Vagina (tissue), 2 donors: ENCODE data around the gene ANKFN1.

ENCODE experiments used
- CTCF ChIP-seq, 3 experiments: fragments of 450-650 bp in 2 of 3; fragments of 200-600 bp in 1 of 3; sonication (generic) in 1 of 3; IDR thresholded peaks; one replicate each; pipeline ENCODE4 v1.5.1; 2017 to 2019; ENCODE audit warnings: antibody characterized with exemption in 3 of 3, mild to moderate bottlenecking in 2 of 3, moderate library complexity in 2 of 3
- POLR2A ChIP-seq, 2 donors: fragments of 450-650 bp; IDR thresholded peaks; one replicate each; pipeline ENCODE4 v1.6.1; 2017; ENCODE audit warnings: antibody characterized with exemption in 2 of 2, mild to moderate bottlenecking in 2 of 2, moderate library complexity in 2 of 2
- POLR2AphosphoS5 ChIP-seq, 2 donors: sonication (generic); formaldehyde crosslinking; IDR thresholded peaks; one replicate each; pipeline ENCODE4 v1.9.0; 2017; ENCODE audit warnings: antibody characterized with exemption in 2 of 2, mild to moderate bottlenecking in 2 of 2, low read depth in 1 of 2; ENCODE audit not compliant: insufficient read depth in 1 of 2

DNA sequence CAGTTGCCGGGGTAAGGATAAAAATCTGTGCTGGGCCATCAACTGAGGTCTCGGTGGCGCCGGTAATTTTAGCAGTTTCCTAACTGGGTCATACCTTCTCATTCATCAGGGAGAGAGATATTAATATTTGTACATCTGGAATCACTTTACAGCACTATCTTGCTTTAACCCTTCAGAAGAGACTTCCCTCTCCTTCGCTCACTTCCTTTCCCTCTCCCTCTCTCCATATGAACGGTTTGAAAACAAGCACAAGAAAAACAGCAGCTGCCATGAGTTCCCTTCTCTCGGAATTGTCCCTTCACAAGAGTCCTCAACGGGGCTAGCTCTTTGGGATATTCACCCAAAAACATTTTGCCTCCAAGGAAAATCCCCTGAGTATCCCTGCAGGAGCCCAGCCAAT, 295.9 kb downstream of the ANKFN1 start:
- TF ChIP-seq CTCF (IDR thresholded peaks at IDR 0.05) = no peak
- no peak for TF ChIP-seq POLR2A (IDR thresholded peaks at IDR 0.05)
- TF ChIP-seq POLR2AphosphoS5 (IDR thresholded peaks at IDR 0.05; ENCODE audit: insufficient read depth in 1 of 2, low read depth in 1 of 2) = no peak
